Stimulated activated naive CD8-positive, alpha-beta T cell treated with anti-CD3 and anti-CD28 coated beads, Interleukin-15, Interleukin-2, amounts not matched to agents 100 ng/mL and 50 ng/mL, for 24 hours (primary cell): Measurements from ENCODE around the gene SH3D19.

ENCODE experiments used
- H3K27ac Mint-ChIP-seq: one replicate; pipeline ENCODE4 v1.8.0; 2021; ENCODE audit warnings: mild to moderate bottlenecking, mixed read lengths
- H3K27me3 Mint-ChIP-seq: one replicate; pipeline ENCODE4 v1.8.0; 2021; ENCODE audit warnings: mixed read lengths
- H3K36me3 Mint-ChIP-seq: one replicate; pipeline ENCODE4 v1.8.0; 2021; ENCODE audit warnings: low read depth, mixed read lengths
- H3K4me1 Mint-ChIP-seq: one replicate; pipeline ENCODE4 v1.8.0; 2021; ENCODE audit warnings: low read depth, mixed read lengths
- H3K4me3 Mint-ChIP-seq: one replicate; pipeline ENCODE4 v1.8.0; 2021; ENCODE audit warnings: mild to moderate bottlenecking, mixed read lengths
- H3K9me3 Mint-ChIP-seq: one replicate; pipeline ENCODE4 v1.8.0; 2021; ENCODE audit warnings: mixed read lengths

The SH3D19 gene

DNA sequence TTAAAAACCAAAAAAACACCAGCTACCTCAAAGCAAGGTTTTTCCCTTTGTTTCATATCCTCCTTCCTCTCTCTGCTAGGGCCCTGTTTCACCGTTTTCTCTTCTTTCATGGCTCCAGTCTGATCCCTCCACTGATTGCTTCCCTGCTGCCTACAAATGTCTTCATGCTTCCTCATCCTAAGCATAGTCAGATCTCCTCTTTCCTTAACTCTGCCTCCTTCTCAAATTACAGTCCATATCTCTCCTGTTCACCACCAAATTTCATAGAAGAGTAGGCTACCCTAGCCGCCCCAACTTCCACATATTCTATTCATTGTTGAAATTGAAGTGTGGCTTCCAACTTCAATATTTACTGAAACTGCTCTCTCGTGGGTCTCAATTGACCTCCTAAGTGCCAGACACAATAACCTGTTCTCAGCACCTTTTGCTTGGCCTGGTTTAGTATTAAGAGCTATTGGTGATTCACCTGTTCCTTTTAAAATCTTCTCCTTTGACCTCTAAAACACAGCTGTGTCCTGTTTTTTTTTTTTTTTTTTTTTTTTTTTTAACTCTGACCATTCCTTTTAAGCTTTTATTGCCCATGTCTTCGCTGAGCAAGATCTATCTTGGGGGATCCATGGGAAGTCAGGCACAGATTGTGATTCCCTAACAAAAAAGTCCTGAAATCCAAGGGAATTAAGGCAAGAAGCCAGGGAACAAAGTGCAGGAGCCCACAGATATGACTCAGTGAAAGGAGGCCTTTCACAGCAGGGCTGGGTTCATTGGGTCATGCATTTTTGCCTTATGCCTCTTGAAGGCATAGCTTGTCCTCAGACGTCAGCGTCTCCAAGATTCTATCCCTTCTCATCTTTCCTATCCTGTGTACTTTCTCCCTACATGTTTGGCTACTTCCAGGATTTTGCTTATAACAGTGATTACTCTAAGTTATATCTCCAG is 140.6 kb downstream of the SH3D19 start:
- Mint-ChIP-seq H3K27ac (no peak overlapping the region), H3K4me1 (no peaks in the 10 kb centered on the region), H3K4me3 (no peak overlapping the region), H3K36me3 (no peaks in the 10 kb centered on the region), H3K27me3 (no peaks in the 10 kb centered on the region), H3K9me3 (no peaks in the 10 kb centered on the region)

DNA sequence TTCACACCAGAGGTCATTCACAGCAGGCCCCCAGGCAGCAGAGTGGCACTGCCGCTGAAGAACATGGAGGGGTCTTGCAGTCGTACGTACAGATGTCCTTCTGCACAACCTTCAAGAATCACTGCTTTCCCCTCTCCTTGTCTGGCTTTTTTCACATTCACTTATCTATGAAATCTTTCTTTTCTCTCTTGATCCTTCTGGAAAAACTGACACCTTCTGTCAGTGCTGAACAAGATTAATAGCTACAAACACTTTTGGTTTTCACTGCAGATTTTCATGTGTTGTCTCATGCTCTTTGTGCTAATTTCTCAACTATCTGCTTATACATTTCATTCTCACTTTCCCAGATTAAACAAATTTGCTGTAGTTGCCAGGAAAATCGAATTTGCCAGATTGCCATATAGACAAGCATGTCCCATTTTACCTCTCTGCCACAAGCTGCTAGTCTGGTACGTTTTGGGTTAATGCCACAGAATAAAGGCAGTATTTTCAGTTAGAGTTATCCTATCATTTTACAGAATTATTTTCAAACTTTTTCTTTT is 142.9 kb downstream of the SH3D19 start:
- H3K27me3 Mint-ChIP-seq = no peaks in the 10 kb centered on the region
- no peak overlapping the region for H3K27ac Mint-ChIP-seq
- H3K4me1 Mint-ChIP-seq = no peaks in the 10 kb centered on the region
- no peak overlapping the region for H3K4me3 Mint-ChIP-seq
- no peaks in the 10 kb centered on the region for H3K36me3 Mint-ChIP-seq
- no peaks in the 10 kb centered on the region for H3K9me3 Mint-ChIP-seq

DNA sequence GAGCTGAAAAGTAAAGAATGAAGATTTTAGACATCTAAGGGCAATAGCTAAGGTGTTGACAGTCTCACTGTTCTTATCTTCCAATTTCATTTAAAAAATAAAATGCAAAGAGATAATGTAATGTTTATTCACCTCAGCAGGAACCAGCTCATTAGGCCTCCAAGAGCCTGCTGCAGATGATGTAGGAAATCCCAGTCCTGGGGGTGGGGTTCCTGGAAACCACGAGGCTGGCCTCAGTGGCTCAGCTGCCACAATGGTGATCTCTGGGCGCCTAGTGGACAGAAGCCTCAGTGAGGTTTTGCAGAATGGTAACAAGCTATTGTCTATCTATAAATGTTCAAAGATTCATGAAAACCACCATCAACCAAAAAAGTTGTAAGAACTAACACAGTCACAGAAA is 148.7 kb downstream of the SH3D19 start:
- H3K36me3 Mint-ChIP-seq = no peaks in the 10 kb centered on the region
- H3K9me3 Mint-ChIP-seq = no peaks in the 10 kb centered on the region
- no peak overlapping the region for H3K27ac Mint-ChIP-seq
- peaks cover 5% of the 10 kb centered on the region for H3K27me3 Mint-ChIP-seq
- no peaks in the 10 kb centered on the region for H3K4me1 Mint-ChIP-seq
- H3K4me3 Mint-ChIP-seq = no peak overlapping the region

DNA sequence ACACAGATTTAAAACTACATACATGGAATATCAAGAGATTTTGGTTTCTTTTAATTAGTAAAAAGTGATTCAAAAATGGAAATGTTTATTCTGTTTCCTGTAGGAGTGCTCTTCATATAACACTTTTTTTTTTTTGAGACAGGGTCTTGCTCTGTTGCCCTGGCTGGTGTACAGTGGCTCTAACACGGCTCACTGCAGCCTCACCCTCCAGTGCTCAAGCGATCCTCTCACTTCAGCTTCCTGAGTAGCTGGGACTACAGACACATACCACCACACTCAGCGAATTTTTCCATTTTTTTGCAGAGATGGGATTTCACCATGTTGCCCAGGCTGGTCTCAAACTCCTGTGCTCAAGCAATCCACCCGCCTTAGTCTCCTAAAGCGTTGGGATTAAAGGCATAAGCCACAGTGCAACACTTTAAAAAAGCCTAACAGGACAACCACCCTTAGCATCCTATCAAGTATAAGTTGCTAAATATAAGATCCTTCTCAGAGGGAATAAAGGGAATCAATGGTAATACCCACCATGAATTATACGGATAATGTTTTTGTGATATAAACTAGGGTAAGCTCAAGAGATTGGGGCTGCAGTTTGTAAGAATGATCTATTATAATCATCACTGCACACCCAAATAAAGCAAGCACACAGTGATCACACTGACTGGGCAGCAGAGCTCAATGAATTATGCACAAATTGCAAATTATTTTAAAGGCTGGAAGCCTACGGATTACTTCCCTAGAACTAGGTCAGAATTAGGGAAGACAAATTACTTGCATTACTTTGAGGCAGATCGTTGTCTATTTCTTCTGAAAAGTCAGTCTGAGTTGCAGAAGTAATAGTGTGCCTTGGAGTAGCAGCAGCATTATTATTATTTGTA is 149.4 kb downstream of the SH3D19 start:
- Mint-ChIP-seq H3K9me3 (no peaks in the 10 kb centered on the region), H3K27ac (no peak overlapping the region), H3K4me1 (no peaks in the 10 kb centered on the region), H3K4me3 (no peak overlapping the region), H3K36me3 (no peaks in the 10 kb centered on the region), H3K27me3 (peaks cover 8% of the 10 kb centered on the region)

DNA sequence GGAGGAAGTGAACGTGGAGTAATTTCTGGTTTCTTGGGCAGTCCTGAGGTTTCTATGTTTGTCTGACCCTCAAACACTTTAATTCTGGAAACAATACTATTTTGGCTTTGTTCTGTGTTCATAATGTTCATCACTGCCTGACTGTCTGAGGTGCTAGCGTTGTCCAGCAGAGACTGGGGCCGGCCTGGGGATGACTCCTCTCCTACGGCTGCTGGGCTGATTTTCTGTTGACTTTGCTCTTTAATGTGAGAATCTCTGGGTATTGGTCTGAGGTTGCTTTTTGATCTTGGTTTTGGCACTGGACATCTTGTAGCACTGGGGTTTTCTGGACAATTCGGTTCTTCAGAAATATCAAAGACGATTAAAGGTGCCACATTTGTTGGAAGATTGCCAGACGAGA is 150.2 kb downstream of the SH3D19 start:
- Mint-ChIP-seq H3K9me3 (no peaks in the 10 kb centered on the region), H3K27me3 (peaks cover 11% of the 10 kb centered on the region), H3K36me3 (no peaks in the 10 kb centered on the region), H3K4me3 (no peak overlapping the region), H3K27ac (no peak overlapping the region), H3K4me1 (no peaks in the 10 kb centered on the region)

DNA sequence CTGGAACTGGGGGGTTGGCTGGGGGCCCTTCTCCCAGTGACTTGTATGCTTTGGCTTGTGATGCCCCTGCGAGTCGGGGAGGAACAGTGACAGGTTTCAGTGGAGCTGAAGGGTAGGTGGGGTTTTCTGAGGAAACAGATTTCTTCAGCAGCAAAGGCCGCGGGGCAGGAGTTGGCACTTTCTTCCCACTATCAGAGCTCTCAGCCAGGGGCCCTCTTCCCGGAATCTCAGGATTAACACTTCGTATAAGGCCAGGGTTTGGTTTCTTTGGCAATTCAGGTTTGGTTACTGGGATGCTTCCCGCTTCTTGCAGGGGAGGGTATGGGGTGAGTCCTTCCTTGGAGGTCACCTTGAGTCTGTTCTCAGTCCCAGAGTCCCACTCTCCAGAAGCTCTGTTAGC is 150.6 kb downstream of the SH3D19 start:
- Mint-ChIP-seq H3K4me3 (no peak overlapping the region), H3K4me1 (no peaks in the 10 kb centered on the region), H3K9me3 (no peaks in the 10 kb centered on the region), H3K27ac (no peak overlapping the region), H3K27me3 (peaks cover 11% of the 10 kb centered on the region), H3K36me3 (no peaks in the 10 kb centered on the region)

DNA sequence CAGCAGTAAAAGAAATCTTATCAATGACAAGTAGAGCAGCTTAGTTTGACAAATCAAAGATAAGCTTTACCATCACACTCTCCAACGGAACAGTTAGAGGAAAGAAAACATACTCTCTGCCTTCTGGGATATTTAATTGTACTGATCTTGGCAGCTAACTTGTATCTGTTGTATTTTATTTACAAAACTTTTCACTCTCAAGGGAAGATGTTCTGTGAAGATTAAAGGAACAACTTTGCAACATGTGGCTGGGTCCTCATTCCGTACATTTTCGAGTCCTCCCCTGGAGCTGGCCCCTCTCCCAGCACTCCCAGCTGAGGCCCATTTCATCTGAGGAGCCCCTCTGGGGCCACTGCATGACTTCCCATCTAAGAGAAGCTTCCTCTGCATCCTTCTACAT is 151.5 kb downstream of the SH3D19 start:
- no peak overlapping the region for H3K4me3 Mint-ChIP-seq
- H3K9me3 Mint-ChIP-seq = no peaks in the 10 kb centered on the region
- H3K36me3 Mint-ChIP-seq = no peaks in the 10 kb centered on the region
- no peak overlapping the region for H3K27ac Mint-ChIP-seq
- H3K27me3 Mint-ChIP-seq = peaks cover 11% of the 10 kb centered on the region
- no peaks in the 10 kb centered on the region for H3K4me1 Mint-ChIP-seq

DNA sequence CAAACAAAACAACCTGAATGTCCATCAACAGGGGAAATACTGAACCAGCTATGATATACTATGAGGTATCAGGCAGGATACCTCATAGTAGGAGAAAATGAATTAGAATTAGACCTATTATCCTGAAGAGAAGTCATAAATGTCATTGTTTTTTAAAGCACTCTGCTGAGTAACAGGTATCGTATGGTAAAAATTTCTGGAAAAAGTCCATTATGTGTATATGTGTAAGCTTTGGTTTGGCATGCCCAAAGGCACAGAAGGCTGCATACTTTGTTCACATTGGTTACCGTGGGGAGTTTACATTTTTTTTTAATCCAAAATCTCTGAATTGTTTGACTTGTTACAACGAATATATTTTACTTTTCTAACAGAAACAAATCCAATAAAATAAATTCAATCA is 155.5 kb downstream of the SH3D19 start:
- no peaks in the 10 kb centered on the region for H3K4me1 Mint-ChIP-seq
- no peak overlapping the region for H3K27ac Mint-ChIP-seq
- no peaks in the 10 kb centered on the region for H3K9me3 Mint-ChIP-seq
- H3K27me3 Mint-ChIP-seq = peaks cover 28% of the 10 kb centered on the region
- no peaks in the 10 kb centered on the region for H3K36me3 Mint-ChIP-seq
- H3K4me3 Mint-ChIP-seq = no peak overlapping the region

DNA sequence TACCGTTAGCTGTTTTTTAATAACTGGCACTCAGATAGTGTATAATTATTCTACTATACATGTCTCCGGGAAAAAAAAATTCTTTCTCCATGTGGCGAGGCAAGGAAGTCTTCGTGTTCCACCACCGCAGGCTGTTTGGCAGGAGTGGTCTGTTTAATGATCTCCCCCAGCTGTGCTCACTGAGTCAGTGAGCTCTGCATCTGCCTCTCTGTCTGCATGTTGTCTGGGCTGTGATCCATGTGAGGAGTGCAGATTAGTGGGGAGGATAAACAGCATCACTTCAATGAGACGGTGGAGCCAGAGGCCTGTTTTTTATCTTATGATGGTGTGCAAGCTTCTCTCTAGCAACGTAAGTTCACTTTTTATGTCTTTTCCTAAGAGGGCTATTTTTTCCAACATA is 156.2 kb downstream of the SH3D19 start:
- Mint-ChIP-seq H3K4me1 (no peaks in the 10 kb centered on the region), H3K27me3 (peaks cover 26% of the 10 kb centered on the region), H3K27ac (no peak overlapping the region), H3K9me3 (no peaks in the 10 kb centered on the region), H3K36me3 (no peaks in the 10 kb centered on the region), H3K4me3 (no peak overlapping the region)

DNA sequence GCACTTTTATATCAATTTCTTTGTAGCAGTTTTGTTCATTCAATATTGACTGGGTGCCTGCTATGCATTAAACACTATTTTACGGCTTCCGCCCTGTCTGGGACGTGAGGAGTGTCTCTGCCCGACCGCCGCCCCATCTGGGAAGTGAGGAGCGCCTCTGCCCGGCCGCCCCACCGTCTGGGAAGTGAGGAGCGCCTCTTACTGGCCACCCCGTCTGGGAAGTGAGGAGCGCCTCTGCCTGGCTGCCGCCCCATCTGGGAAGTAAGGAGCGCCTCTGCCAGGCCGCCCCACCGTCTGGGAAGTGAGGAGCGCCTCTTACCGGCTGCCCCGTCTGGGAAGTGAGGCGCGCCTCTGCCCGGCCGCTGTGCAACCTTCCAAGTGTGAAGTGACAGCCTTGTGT is 157.8 kb downstream of the SH3D19 start:
- Mint-ChIP-seq H3K36me3 (no peaks in the 10 kb centered on the region), H3K27ac (no peak overlapping the region), H3K9me3 (no peaks in the 10 kb centered on the region), H3K4me3 (no peak overlapping the region), H3K27me3 (peaks cover 25% of the 10 kb centered on the region), H3K4me1 (no peaks in the 10 kb centered on the region)

DNA sequence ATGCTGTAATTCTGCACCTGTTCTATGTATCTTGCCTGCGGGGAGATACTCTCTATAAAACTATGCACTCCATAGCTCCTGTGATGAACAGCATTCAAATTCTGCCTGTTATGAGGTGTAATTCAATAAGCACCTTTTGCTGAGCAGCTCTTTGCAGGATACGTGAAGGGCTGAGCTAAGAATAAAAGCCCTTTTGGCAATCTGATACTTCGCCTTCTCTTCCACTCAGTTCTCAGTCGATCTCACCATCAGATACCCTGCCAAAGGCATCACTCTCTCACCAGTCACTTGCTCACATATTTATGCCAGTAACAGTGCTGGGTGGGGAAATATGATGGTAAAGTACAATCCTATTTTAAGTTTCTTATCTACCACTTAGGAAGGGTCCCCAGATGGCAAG is 158.8 kb downstream of the SH3D19 start:
- Mint-ChIP-seq H3K36me3 (no peaks in the 10 kb centered on the region), H3K4me3 (no peak overlapping the region), H3K9me3 (no peaks in the 10 kb centered on the region), H3K27me3 (peaks cover 25% of the 10 kb centered on the region), H3K4me1 (no peaks in the 10 kb centered on the region), H3K27ac (no peak overlapping the region)

DNA sequence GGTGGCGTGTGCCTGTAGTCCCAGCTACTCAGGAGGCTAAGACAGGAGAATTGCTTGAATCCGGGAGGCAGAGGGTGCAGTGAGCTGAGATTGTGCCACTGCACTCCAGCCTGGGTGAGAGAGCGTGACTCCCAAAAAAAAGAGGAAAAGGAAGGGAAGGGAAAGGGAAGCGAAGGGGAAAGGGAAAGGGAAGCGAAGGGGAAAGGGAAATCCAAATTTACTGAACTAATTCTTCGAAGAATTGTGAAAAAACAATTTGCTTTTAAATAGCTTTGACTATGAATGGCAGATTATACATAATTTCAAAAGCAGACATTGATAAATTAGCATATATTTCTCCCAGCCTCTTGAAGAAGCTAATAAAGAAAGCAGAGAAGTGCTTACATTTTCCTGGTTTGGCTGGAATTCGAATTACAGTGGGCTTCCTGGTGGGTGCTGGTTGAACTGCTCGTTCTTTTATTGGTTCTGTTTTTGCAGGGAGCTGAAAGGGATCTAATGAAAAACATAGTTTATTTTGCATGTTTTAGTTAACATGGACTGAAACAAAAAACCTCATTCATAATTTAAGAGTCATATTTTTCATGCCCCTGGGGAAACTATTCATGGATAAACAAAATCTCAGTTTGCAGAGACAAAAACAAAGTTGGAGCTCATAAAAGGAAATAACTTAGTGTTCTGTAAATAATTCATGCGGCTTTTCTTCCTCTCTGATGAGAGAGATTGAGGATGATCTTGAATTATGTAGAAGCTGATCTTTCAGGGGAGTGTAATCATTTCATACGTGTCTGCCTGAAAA is 160.0 kb downstream of the SH3D19 start:
- Mint-ChIP-seq H3K36me3 (no peaks in the 10 kb centered on the region), H3K27ac (no peak overlapping the region), H3K4me1 (no peaks in the 10 kb centered on the region), H3K27me3 (peaks cover 19% of the 10 kb centered on the region), H3K4me3 (no peak overlapping the region), H3K9me3 (no peaks in the 10 kb centered on the region)

DNA sequence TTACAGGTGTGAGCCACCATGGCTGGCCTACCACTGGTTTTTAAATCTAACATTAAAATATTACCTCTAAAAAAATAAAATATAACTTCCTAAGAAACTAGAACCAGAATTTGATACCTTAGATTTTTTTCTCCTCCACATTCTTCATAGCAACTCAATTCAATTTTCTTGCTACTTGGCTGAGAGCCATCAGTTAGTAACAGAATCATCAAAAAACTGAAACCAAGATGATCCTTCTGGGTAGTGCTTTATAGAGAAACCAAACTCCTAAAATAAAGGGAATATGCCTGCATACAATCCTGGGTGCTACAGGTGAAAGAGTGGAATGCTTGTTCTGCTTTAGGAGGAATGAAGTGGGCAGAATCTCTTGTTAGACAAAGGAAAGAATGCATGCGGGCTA is 161.6 kb downstream of the SH3D19 start:
- Mint-ChIP-seq H3K4me3 (no peak overlapping the region), H3K36me3 (no peaks in the 10 kb centered on the region), H3K27ac (no peak overlapping the region), H3K27me3 (peaks cover 23% of the 10 kb centered on the region), H3K4me1 (no peaks in the 10 kb centered on the region), H3K9me3 (no peaks in the 10 kb centered on the region)

DNA sequence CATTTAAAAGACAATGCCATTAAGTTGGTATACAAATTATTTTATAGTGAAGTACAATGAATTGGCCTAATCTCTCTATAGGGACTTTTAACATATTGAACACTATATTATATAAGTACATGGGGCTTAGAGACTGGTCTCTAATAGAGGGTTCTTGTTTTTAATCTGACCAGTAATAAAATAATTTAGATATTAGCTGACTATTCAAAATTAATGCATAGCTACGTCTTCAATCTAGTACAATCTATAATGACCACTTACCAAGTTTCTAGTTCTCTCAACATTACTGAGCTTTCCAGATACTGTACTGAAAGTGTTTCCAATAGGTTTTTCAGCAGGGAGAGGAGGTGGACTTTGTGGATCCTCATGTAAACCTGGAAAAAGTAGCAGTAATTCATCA is 166.4 kb downstream of the SH3D19 start:
- Mint-ChIP-seq H3K27ac (no peak overlapping the region), H3K4me3 (no peak overlapping the region)

More for the DNA sequence above, 166.4 kb downstream of the SH3D19 start:
- Mint-ChIP-seq H3K4me1 (no peaks in the 10 kb centered on the region), H3K9me3 (peaks cover 5% of the 10 kb centered on the region), H3K36me3 (no peaks in the 10 kb centered on the region), H3K27me3 (peaks cover 21% of the 10 kb centered on the region)
